A549 (cell line): ENCODE data around the gene TTC32.
"Not testable (repeated sequence)": the region's sequence is repeated elsewhere in the genome, so short reads cannot be mapped to it uniquely, and the experiment has no call there.

Experiments used
- CBX2 ChIP-seq: fragments of 200-600 bp; sonication (generic); IDR thresholded peaks from 2 replicates; pipeline ENCODE4 v1.6.1; 2016; ENCODE audit warnings: low read depth, mild to moderate bottlenecking, borderline replicate concordance
- CEBPB ChIP-seq, 2 experiments: fragments of >200 bp in 1 of 2; sonication (Bioruptor Twin) in 1 of 2; formaldehyde crosslinking in 1 of 2; IDR thresholded peaks; 2 replicates each; pipeline ENCODE4 v1.6.1; 2012 to 2016
- EHF ChIP-seq: fragments of 250-450 bp; sonication (Bioruptor Pico); IDR thresholded peaks from 2 replicates; pipeline ENCODE4 v1.5.0; 2020; ENCODE audit warnings: mild to moderate bottlenecking
- EP300 ChIP-seq, 2 experiments: fragments of >200 bp; sonication (Bioruptor Twin); formaldehyde crosslinking; IDR thresholded peaks; 2 replicates in 1 of 2; 3 replicates in 1 of 2; pipeline ENCODE4 v1.6.1; 2016 to 2017
- TF ChIP-seq, protein P1 (sequence below): fragments of >200 bp; sonication (Bioruptor Twin); formaldehyde crosslinking; IDR thresholded peaks from 3 replicates; pipeline ENCODE4 v1.5.1; 2016
- TF ChIP-seq, protein P2 (sequence below): fragments of >200 bp; sonication (Bioruptor Twin); formaldehyde crosslinking; IDR thresholded peaks from 3 replicates; pipeline ENCODE4 v1.6.1; 2016

DNA sequence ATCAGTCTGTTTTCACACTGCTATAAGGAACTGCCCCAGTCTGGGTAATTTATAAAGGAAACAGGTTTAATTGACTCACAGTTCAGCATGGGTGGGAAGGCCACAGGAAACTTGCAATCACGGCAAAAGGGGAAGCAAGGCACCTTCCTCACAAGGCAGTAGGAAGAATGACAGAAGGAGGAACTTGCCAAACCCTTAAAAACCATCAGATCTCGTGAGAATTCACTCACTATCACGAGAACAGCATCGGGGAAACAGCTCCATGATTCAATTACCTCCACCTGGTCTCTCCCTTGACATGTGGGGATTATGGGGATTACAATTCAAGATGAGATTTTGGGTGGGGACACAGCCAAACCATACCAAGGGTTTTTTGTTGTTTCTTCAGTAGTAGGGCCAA is 9.8 kb downstream of the TTC32 start:
- not testable (repeated sequence) for TF ChIP-seq CEBPB (IDR thresholded peaks at IDR 0.05); EHF; EP300 (IDR thresholded peaks at IDR 0.05); CBX2
- TF ChIP-seq, protein P1, sequence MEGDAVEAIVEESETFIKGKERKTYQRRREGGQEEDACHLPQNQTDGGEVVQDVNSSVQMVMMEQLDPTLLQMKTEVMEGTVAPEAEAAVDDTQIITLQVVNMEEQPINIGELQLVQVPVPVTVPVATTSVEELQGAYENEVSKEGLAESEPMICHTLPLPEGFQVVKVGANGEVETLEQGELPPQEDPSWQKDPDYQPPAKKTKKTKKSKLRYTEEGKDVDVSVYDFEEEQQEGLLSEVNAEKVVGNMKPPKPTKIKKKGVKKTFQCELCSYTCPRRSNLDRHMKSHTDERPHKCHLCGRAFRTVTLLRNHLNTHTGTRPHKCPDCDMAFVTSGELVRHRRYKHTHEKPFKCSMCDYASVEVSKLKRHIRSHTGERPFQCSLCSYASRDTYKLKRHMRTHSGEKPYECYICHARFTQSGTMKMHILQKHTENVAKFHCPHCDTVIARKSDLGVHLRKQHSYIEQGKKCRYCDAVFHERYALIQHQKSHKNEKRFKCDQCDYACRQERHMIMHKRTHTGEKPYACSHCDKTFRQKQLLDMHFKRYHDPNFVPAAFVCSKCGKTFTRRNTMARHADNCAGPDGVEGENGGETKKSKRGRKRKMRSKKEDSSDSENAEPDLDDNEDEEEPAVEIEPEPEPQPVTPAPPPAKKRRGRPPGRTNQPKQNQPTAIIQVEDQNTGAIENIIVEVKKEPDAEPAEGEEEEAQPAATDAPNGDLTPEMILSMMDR, result not testable (repeated sequence)
- TF ChIP-seq, protein P2, sequence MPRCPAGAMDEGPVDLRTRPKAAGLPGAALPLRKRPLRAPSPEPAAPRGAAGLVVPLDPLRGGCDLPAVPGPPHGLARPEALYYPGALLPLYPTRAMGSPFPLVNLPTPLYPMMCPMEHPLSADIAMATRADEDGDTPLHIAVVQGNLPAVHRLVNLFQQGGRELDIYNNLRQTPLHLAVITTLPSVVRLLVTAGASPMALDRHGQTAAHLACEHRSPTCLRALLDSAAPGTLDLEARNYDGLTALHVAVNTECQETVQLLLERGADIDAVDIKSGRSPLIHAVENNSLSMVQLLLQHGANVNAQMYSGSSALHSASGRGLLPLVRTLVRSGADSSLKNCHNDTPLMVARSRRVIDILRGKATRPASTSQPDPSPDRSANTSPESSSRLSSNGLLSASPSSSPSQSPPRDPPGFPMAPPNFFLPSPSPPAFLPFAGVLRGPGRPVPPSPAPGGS, result not testable (repeated sequence)
